Smooth muscle cell (in vitro differentiated cells): Measurements from ENCODE around the gene CCT6B. TPM values are rescaled to one million over a fixed set of nuclear protein-coding genes. Genes with fewer than 3 reads are reported as not detected.

ENCODE experiments used
- DNase-seq: peaks from one replicate; lab custom pipeline; 2025; ENCODE audit not compliant: unreplicated experiment; lab: John Stamatoyannopoulos, UW
- H2AFZ ChIP-seq: fragments of 200-600 bp; sonication (generic); 2 replicates; pipeline ENCODE4 v1.6.0; 2016; ENCODE audit warnings: antibody characterized with exemption, low read depth, mild to moderate bottlenecking
- H3F3A ChIP-seq: fragments of 200-600 bp; sonication (generic); 2 replicates; pipeline ENCODE4 v1.6.0; 2017; ENCODE audit warnings: antibody characterized with exemption, low read depth
- H3K27ac ChIP-seq: fragments of 200-600 bp; sonication (generic); 2 replicates; pipeline ENCODE4 v1.5.1; 2016; ENCODE audit warnings: low read depth, mild to moderate bottlenecking
- H3K27me3 ChIP-seq: fragments of 200-600 bp; sonication (generic); 2 replicates; pipeline ENCODE4 v1.6.1; 2016; ENCODE audit warnings: low read depth, mild to moderate bottlenecking
- H3K36me3 ChIP-seq: fragments of 200-600 bp; sonication (generic); 2 replicates; pipeline ENCODE4 v1.5.1; 2016; ENCODE audit warnings: low read depth
- H3K4me1 ChIP-seq: fragments of 200-600 bp; sonication (generic); 2 replicates; pipeline ENCODE4 v1.5.1; 2016; ENCODE audit warnings: low read depth
- H3K4me2 ChIP-seq: fragments of 200-600 bp; sonication (generic); 2 replicates; pipeline ENCODE4 v1.6.0; 2016; ENCODE audit warnings: mild to moderate bottlenecking
- H3K4me3 ChIP-seq: fragments of 200-600 bp; sonication (generic); 2 replicates; pipeline ENCODE4 v1.5.1; 2016; ENCODE audit warnings: mild to moderate bottlenecking
- H3K79me2 ChIP-seq: fragments of 200-600 bp; sonication (generic); 2 replicates; pipeline ENCODE4 v1.6.0; 2016; ENCODE audit warnings: low read depth, mild to moderate bottlenecking
- H3K9ac ChIP-seq: fragments of 200-600 bp; sonication (generic); 2 replicates; pipeline ENCODE4 v1.6.0; 2016; ENCODE audit warnings: low read depth
- H3K9me3 ChIP-seq: fragments of 200-600 bp; sonication (generic); replicated peaks from 2 replicates; pipeline ENCODE4 v1.5.1; 2016; ENCODE audit warnings: low read depth
- H4K20me1 ChIP-seq: fragments of 200-600 bp; sonication (generic); 2 replicates; pipeline ENCODE4 v1.6.0; 2016; ENCODE audit warnings: low read depth
- WGBS: methylation state at CpG from one replicate; pipeline ENCODE4 v1.1.7; 2016; ENCODE audit warnings: low lambda C conversion rate; 5-methylcytosine and 5-hydroxymethylcytosine counted together
- polyA plus RNA-seq: library from polyadenylated mRNA; unstranded; fragments of >200 nt; fragmentation: Nextera tagmentation; extraction: Ambion mirVana; gene quantifications from 2 replicates; pipeline ENCODE4 v1.2.1, GENCODE V29; 2016
- total RNA-seq: library from RNA; depleted of rRNA; stranded (reverse); fragments of >200 nt; gene quantifications from 2 replicates; pipeline ENCODE4 v1.2.3, GENCODE V29; 2014
- TF ChIP-seq, protein P1 (sequence below): fragments of 200-600 bp; sonication (generic); IDR thresholded peaks from 2 replicates; pipeline ENCODE4 v1.5.1; 2017; ENCODE audit warnings: borderline replicate concordance, mild to moderate bottlenecking, antibody characterized with exemption; ENCODE audit not compliant: insufficient read depth, poor library complexity, severe bottlenecking

Gene CCT6B
- total and polyA plus RNA-seq, 2 experiments from 2014 or later = 1.5 to 1.6 TPM

DNA sequence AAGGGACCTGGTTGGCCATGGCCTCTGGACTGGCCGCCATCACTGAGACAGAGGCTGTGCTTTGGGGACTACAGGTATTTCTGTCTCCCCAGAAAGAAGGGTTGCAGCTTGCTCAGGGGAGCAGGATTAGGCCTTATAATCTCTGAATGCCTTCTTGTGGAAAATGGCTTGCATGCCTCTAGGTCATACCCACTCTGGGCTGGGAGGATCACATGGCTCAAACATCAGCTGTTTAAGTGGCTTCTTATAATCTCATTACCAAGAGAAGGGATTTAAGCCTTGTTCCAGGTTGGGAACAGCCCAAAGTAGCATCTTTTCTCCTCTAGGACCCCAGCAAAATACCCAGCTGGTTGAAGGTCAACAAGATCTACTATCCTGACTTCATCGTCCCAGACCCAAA is 38.2 kb upstream of the CCT6B start:
- no peak overlapping the region for H3K9ac ChIP-seq
- H3K27me3 ChIP-seq = no peaks in the 10 kb centered on the region
- no peak overlapping the region for H3K4me3 ChIP-seq
- H3K9me3 ChIP-seq = no peaks in the 10 kb centered on the region
- no peaks in the 10 kb centered on the region for H3K36me3 ChIP-seq
- H3K79me2 ChIP-seq = no peaks in the 10 kb centered on the region
- TF ChIP-seq, protein P1, sequence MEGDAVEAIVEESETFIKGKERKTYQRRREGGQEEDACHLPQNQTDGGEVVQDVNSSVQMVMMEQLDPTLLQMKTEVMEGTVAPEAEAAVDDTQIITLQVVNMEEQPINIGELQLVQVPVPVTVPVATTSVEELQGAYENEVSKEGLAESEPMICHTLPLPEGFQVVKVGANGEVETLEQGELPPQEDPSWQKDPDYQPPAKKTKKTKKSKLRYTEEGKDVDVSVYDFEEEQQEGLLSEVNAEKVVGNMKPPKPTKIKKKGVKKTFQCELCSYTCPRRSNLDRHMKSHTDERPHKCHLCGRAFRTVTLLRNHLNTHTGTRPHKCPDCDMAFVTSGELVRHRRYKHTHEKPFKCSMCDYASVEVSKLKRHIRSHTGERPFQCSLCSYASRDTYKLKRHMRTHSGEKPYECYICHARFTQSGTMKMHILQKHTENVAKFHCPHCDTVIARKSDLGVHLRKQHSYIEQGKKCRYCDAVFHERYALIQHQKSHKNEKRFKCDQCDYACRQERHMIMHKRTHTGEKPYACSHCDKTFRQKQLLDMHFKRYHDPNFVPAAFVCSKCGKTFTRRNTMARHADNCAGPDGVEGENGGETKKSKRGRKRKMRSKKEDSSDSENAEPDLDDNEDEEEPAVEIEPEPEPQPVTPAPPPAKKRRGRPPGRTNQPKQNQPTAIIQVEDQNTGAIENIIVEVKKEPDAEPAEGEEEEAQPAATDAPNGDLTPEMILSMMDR = no peak
- H3K27ac ChIP-seq = no peak overlapping the region
- H3F3A ChIP-seq = no peaks in the 10 kb centered on the region
- WGBS = 97% methylated on average over 2 of the region's 2 CpGs
- H3K4me2 ChIP-seq = no peak overlapping the region
- no peak for DNase-seq
- H2AFZ ChIP-seq = no peak overlapping the region
- H4K20me1 ChIP-seq = no peaks in the 10 kb centered on the region
- H3K4me1 ChIP-seq = no peaks in the 10 kb centered on the region

DNA sequence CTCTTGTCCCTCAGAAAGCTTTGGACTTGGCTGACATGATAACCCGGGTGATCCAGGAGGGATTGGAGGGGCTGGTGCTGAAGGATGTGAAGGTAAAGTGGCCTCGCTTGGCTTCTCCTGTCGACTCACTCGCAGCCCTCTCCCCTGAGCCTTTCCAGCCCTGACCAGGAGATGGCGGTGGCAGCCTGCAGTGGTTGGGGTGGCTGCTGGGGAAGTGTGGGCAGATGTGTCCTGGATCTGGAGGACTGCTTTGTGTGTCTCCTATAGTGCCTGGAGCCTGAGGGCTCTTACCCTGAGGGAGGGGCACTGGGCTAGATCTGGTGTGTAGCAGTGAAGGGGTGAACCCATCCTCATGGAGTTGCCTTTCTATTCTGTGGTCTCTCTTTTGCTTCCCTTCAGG is 36.9 kb upstream of the CCT6B start:
- TF ChIP-seq, protein P1 = peak; percentile 58
- H3K9ac ChIP-seq = no peak overlapping the region
- H3K36me3 ChIP-seq = no peaks in the 10 kb centered on the region
- H3K4me3 ChIP-seq = no peak overlapping the region
- no peaks in the 10 kb centered on the region for H3K4me1 ChIP-seq
- H3K4me2 ChIP-seq = no peak overlapping the region
- no peak for DNase-seq
- no peak overlapping the region for H3K27ac ChIP-seq
- no peaks in the 10 kb centered on the region for H3K9me3 ChIP-seq
- H3F3A ChIP-seq = no peaks in the 10 kb centered on the region
- H3K27me3 ChIP-seq = no peaks in the 10 kb centered on the region
- H3K79me2 ChIP-seq = no peaks in the 10 kb centered on the region
- 64% methylated on average over 5 of the region's 5 CpGs for WGBS
- H4K20me1 ChIP-seq = no peaks in the 10 kb centered on the region
- no peak overlapping the region for H2AFZ ChIP-seq

DNA sequence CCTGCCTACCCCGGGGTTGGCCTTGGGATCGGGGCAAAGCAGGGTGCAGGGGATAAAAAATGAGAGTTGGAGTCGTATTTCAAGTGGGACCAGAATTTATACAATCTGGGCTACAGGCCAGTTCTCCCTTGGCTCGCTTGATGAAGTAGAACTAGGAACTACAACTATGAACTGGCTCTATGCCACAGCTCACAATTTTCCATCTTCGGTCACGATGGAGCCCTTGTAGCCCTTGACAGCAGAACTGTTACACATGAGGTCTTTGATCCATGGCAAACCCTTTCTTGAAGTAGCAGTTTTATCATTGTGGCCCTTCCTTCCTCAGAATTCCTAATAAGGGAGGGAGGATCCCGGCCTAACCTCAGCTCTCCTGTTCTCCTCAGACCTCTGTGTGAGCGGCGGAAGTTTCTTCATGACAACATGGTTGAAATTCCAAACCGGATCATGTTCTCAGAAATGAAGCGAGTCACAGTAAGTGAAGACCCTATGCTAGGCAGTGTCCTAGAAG is 36.1 kb upstream of the CCT6B start:
- Histone ChIP-seq H2AFZ (no peak overlapping the region), H3K4me3 (no peak overlapping the region), H3F3A (no peaks in the 10 kb centered on the region), H3K4me1 (no peaks in the 10 kb centered on the region), H3K9ac (no peak overlapping the region), H3K79me2 (no peaks in the 10 kb centered on the region), H3K27ac (no peak overlapping the region), H4K20me1 (no peaks in the 10 kb centered on the region), H3K36me3 (no peaks in the 10 kb centered on the region), H3K27me3 (no peaks in the 10 kb centered on the region), H3K4me2 (no peak overlapping the region), H3K9me3 (no peaks in the 10 kb centered on the region)
- TF ChIP-seq, protein P1 = no peak
- WGBS = 91% methylated on average over 11 of the region's 11 CpGs
- DNase-seq = no peak

DNA sequence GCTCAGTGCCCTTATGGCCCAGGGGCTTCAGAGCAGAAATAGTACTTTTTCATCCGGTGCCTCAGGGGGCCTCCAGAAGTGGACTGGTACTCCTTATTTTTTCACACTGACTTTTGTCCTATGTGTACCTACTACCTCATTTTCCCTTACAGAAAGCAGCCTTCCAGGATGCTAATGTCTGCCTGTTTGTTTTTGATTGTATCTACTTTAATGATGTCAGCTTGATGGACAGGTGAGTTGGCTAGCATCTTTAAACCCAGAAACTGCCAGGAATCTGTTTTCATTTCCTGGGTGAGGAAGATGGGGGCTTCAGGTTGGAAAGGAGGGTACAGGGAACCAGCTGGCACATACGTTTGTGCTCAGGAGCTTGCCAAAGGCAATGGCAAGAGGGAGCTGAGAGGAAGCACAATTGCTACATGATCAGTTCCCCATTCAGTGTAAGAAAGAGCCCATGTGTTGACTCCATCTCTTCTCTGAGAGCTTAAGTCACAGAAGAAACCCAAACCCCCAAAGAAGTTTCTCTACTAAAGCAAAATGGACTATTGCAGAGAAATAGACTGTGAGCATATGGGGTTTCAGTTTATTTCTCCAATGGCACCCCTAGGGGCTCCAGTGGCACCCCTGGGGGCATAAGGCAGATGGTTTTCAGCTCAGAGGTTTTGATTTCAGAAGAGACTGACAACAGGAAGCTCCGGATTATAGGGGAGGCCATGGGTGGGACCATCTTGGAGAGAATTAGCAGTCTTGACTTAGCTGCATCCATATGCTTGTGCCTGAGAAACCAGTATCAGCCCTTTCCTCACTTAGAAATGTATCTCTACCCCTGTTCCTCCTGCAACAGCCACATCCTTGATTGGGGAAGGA is 35.4 kb upstream of the CCT6B start:
- Histone ChIP-seq H3K4me1 (no peaks in the 10 kb centered on the region), H2AFZ (no peak overlapping the region), H3K27ac (no peak overlapping the region), H3K9ac (no peak overlapping the region), H3K4me3 (no peak overlapping the region), H3K9me3 (no peaks in the 10 kb centered on the region), H4K20me1 (no peaks in the 10 kb centered on the region), H3F3A (no peaks in the 10 kb centered on the region), H3K79me2 (no peaks in the 10 kb centered on the region), H3K4me2 (no peak overlapping the region), H3K36me3 (no peaks in the 10 kb centered on the region), H3K27me3 (no peaks in the 10 kb centered on the region)
- TF ChIP-seq, protein P1 = no peak
- 96% methylated on average over 3 of the region's 3 CpGs for WGBS
- no peak for DNase-seq
